Measurements from ENCODE around the gene ADARB1. TPM values are rescaled to one million over a fixed set of nuclear protein-coding genes. Genes with fewer than 3 reads are reported as not detected.

The ADARB1 gene
- total and polyA plus RNA-seq, 2 of the 4 experiments (the other 2 are of a cell fraction): 39.8 to 47.3 TPM

- no peak for ATAC-seq (ENCODE audit: low read depth)
- in situ Hi-C loops (cut with MboI; ENCODE audit: low sequenced_read_pairs) (no loop called here), intact Hi-C loops (cut with micrococcal nuclease) (no loop called here), dilution Hi-C loops (cut with HindIII; ENCODE audit: low sequenced_read_pairs, unreplicated experiment) (no loop called here)
- Histone ChIP-seq H4K20me1 (ENCODE audit: insufficient read depth, low read length) (peaks cover 6% of the 10 kb centered on the region; the same call in 1 of the 2 replicates), H2BK15ac (ENCODE audit: low read depth, low read length) (no peak overlapping the region), H4K5ac (ENCODE audit: low read depth, low read length) (no peak overlapping the region), H3K27me3 (ENCODE audit: control insufficient read depth, insufficient read depth, low read length) (peaks cover 21% of the 10 kb centered on the region), H3K9me3 (ENCODE audit: control insufficient read depth, insufficient read depth, low read length) (no peaks in the 10 kb centered on the region), H4K8ac (ENCODE audit: low read depth in 2 of 2, low read length in 2 of 2) (no peak overlapping the region), H3K36me3 (ENCODE audit: control insufficient read depth, insufficient read depth, low read length) (peaks cover 6% of the 10 kb centered on the region; the same call in 1 of the 2 replicates), H2BK5ac (ENCODE audit: low read depth, low read length, poor library complexity, severe bottlenecking) (no peak overlapping the region), H2AK5ac (ENCODE audit: low read depth, low read length) (no peak overlapping the region), H2AFZ (replicated peaks; ENCODE audit: low read length, poor library complexity) (no peak overlapping the region), H3K9me1 (ENCODE audit: insufficient read depth, low read length) (peaks cover 3% of the 10 kb centered on the region; the same call in 1 of the 2 replicates), H2BK120ac (ENCODE audit: low read depth, low read length) (no peak overlapping the region), H3K4ac (ENCODE audit: low read depth, low read length) (no peak overlapping the region), H3K4me3 (ENCODE audit: insufficient read depth, low read depth, low read length) (no peak overlapping the region), H3K56ac (ENCODE audit: extremely low read depth, insufficient read depth, low read length) (no peak overlapping the region), H4K91ac (ENCODE audit: insufficient read depth, low read depth, low read length) (no peak overlapping the region), H3K23ac (ENCODE audit: low read depth, low read length) (no peak overlapping the region), H3K14ac (replicated peaks; ENCODE audit: low read depth, low read length) (no peak overlapping the region), H3K4me1 (ENCODE audit: control insufficient read depth, insufficient read depth, low read length) (peaks cover 4% of the 10 kb centered on the region), H2AK9ac (replicated peaks; ENCODE audit: low read depth, low read length, poor library complexity) (no peak overlapping the region), H3K4me2 (ENCODE audit: low read depth, low read length) (no peak overlapping the region), H3K18ac (ENCODE audit: low read depth, low read length) (no peak overlapping the region), H3K79me1 (ENCODE audit: low read depth in 1 of 2, low read length in 2 of 2) (no peaks in the 10 kb centered on the region), H2BK20ac (ENCODE audit: low read depth, low read length) (no peak overlapping the region), H3K27ac (ENCODE audit: insufficient read depth, low read length) (no peak overlapping the region), H3K9ac (ENCODE audit: low read depth, low read length) (no peak overlapping the region)
- POLR2A ChIA-PET (ENCODE audit: unreplicated experiment): no interaction called here
- CTCF ChIA-PET: no interaction called here
- TF ChIP-seq MAFK (IDR thresholded peaks at IDR 0.05; ENCODE audit: low read depth, low read length) (no peak), NFE2L2 (IDR thresholded peaks at IDR 0.05; ENCODE audit: low read depth, low read length) (no peak), RCOR1 (IDR thresholded peaks at IDR 0.05; ENCODE audit: insufficient replicate concordance, low read length) (no peak), CEBPB (IDR thresholded peaks at IDR 0.05; ENCODE audit: low read depth, low read length) (no peak), MXI1 (IDR thresholded peaks at IDR 0.05; ENCODE audit: borderline replicate concordance, low read depth, low read length) (no peak), BHLHE40 (IDR thresholded peaks at IDR 0.05; ENCODE audit: low read depth, low read length) (no peak), RFX5 (IDR thresholded peaks at IDR 0.05; ENCODE audit: low read depth, low read length) (no peak), SMC3 (IDR thresholded peaks at IDR 0.05; ENCODE audit: low read depth, low read length) (no peak), CTCF (conservative IDR thresholded peaks at IDR 0.05; ENCODE audit: low read depth, low read length) (no peak), MAZ (IDR thresholded peaks at IDR 0.05; ENCODE audit: borderline replicate concordance, low read depth, low read length) (no peak), CHD1 (IDR thresholded peaks at IDR 0.05; ENCODE audit: low read depth, low read length) (no peak)
- 75% methylated on average over 29 of the region's 40 CpGs; no CpG with 5 or more reads in 1 of the 2 experiments for WGBS, 2 experiments (ENCODE audit: extremely low coverage in 2 of 2, insufficient read length in 1 of 2)
- BruUV-seq (replicated peaks): no TSS peak
- no peak for DNase-seq
Observed at GRCh38 chr21:45257673-45258341, 183.4 kb downstream of the ADARB1 start.

Measured in IMR-90 (cell line).